HepG2 (cell line): ENCODE measurements around the gene DNLZ. TPM values are rescaled to one million over a fixed set of nuclear protein-coding genes. Genes with fewer than 3 reads are reported as not detected.

Experiments used
- ATAC-seq: fragments of 200-7000 bp; cut with Tn5 transposase; 3 replicates; pipeline ENCODE4 v1.9.1; 2020; ENCODE audit warnings: mild to moderate bottlenecking, moderate library complexity
- BruUV-seq: library from RNA; stranded (reverse); fragments of 400-500 nt; replicated peaks from 2 replicates; lab custom pipeline; 2021; lab: Mats Ljungman, UMichigan
- CTCF ChIA-PET: fragments of 300-600 bp; formaldehyde crosslinking; extraction: SDS; loops from one replicate; lab custom pipeline; 2021; ENCODE audit warnings: low total read pairs, inconsistent platforms, low intra/inter-chr PET ratio; lab: Yijun Ruan, JAX
- POLR2A ChIA-PET: fragments of 350-600 bp; sonication (Branson Sonifier 250); formaldehyde crosslinking; loops from one replicate; lab custom pipeline; 2020; ENCODE audit warnings: antibody characterized with exemption, inconsistent platforms; lab: Yijun Ruan, JAX
- DNase-seq: peaks from one replicate; pipeline ENCODE4 v3.0.0-alpha.2; 2015; ENCODE audit warnings: low spot score
- FAIRE-seq: peaks from 3 replicates; lab custom pipeline; 2011; peaks lifted over from hg19 to GRCh38; lab: Jason Lieb, UNC
- H2AFZ ChIP-seq: one replicate; pipeline ENCODE4 v1.6.1; 2011; ENCODE audit warnings: low read length, inconsistent platforms
- H3K27ac ChIP-seq: fragments of 300-600 bp; 3 replicates; pipeline ENCODE4 v1.8.0; 2011; ENCODE audit warnings: mixed run types, mild to moderate bottlenecking, mixed read lengths, low read length, inconsistent platforms; ENCODE audit not compliant: insufficient read depth; ENCODE audit errors: extremely low read length
- H3K27me3 ChIP-seq, 2 experiments: fragments of 200-600 bp in 1 of 2; 2 replicates in 1 of 2; 3 replicates in 1 of 2; pipeline versions ENCODE4 v1.6.0 to v1.8.0; 2011; ENCODE audit warnings: low read length in 2 of 2, mild to moderate bottlenecking in 2 of 2, moderate library complexity in 2 of 2, inconsistent platforms in 1 of 2; ENCODE audit not compliant: insufficient read depth in 2 of 2, control insufficient read depth in 1 of 2
- H3K36me3 ChIP-seq, 2 experiments: fragments of 200-600 bp in 1 of 2; replicated peaks in 1 of 2; 2 replicates in 1 of 2; 3 replicates in 1 of 2; pipeline versions ENCODE4 v1.5.1 to v1.8.0; 2011; ENCODE audit warnings: low read length in 2 of 2, inconsistent platforms in 1 of 2; ENCODE audit not compliant: insufficient read depth in 2 of 2, control insufficient read depth in 1 of 2
- H3K4me1 ChIP-seq: 2 replicates; pipeline ENCODE4 v1.5.1; 2012; ENCODE audit warnings: low read length, inconsistent platforms; ENCODE audit not compliant: insufficient read depth
- H3K4me2 ChIP-seq: 2 replicates; pipeline ENCODE4 v1.6.0; 2011; ENCODE audit warnings: low read depth, low read length, inconsistent platforms
- H3K4me3 ChIP-seq, 3 experiments: fragments of 200-600 bp in 1 of 3; sonication (generic), shearing (Covaris generic) in 1 of 3; replicated peaks in 1 of 3; 2 replicates each; pipeline ENCODE4 v1.5.1; 2011 to 2016; ENCODE audit warnings: low read length in 3 of 3, inconsistent platforms in 2 of 3, low read depth in 2 of 3, mild to moderate bottlenecking in 2 of 3, control low read depth in 1 of 3, mixed read lengths in 1 of 3; ENCODE audit not compliant: insufficient read depth in 1 of 3
- H3K79me2 ChIP-seq: one replicate; pipeline ENCODE4 v1.6.1; 2011; ENCODE audit warnings: low read length, inconsistent platforms; ENCODE audit not compliant: insufficient read depth
- H3K9ac ChIP-seq: 2 replicates; pipeline ENCODE4 v1.6.0; 2011; ENCODE audit warnings: mild to moderate bottlenecking, low read depth, low read length, inconsistent platforms; ENCODE audit not compliant: insufficient read depth
- H3K9me3 ChIP-seq: 2 replicates; pipeline ENCODE4 v1.5.1; 2012; ENCODE audit warnings: mild to moderate bottlenecking, low read length
- H4K20me1 ChIP-seq: 2 replicates; pipeline ENCODE4 v1.6.0; 2011; ENCODE audit warnings: inconsistent platforms, mild to moderate bottlenecking, low read length, moderate library complexity; ENCODE audit not compliant: insufficient read depth
- ARID3A ChIP-seq: IDR thresholded peaks from 2 replicates; pipeline ENCODE4 v1.6.1; 2012; ENCODE audit warnings: low read depth, low read length, improper control_type of control experiment
- DPF2 ChIP-seq: sonication (generic); formaldehyde crosslinking; IDR thresholded peaks from 2 replicates; pipeline ENCODE4 v1.4.0; 2020; ENCODE audit warnings: mild to moderate bottlenecking, low read depth, missing genetic modification reagents, borderline replicate concordance
- EZH2 ChIP-seq: conservative IDR thresholded peaks from 2 replicates; pipeline ENCODE4 v1.6.1; 2012; ENCODE audit warnings: mild to moderate bottlenecking, low read depth, low read length, moderate library complexity
- HOXA5 ChIP-seq: sonication (generic); formaldehyde crosslinking; IDR thresholded peaks from 2 replicates; pipeline ENCODE4 v1.4.0; 2020; ENCODE audit warnings: missing genetic modification reagents
- ZNF33B ChIP-seq: sonication (generic); formaldehyde crosslinking; IDR thresholded peaks from 2 replicates; pipeline ENCODE4 v1.5.1; 2020; ENCODE audit warnings: mild to moderate bottlenecking, missing genetic modification reagents
- ZXDC ChIP-seq: sonication (generic); formaldehyde crosslinking; IDR thresholded peaks from 2 replicates; pipeline ENCODE4 v1.5.0; 2020; ENCODE audit warnings: mild to moderate bottlenecking, missing genetic modification reagents
- WGBS: methylation state at CpG from one replicate; pipeline ENCODE4 v1.1.6; 2017; ENCODE audit warnings: low lambda C conversion rate; 5-methylcytosine and 5-hydroxymethylcytosine counted together
- in situ Hi-C: cut with HindIII; loops from 2 replicates; pipeline ENCODE4 v1.10.0; 2017; ENCODE audit warnings: low pct_unique_long_range_greater_than_20kb; ENCODE audit not compliant: extremely low pct_ligation_motif_present
- intact Hi-C: fragments of 100-400 bp; cut with micrococcal nuclease; formaldehyde crosslinking; loops from one replicate; pipeline ENCODE4 v1.10.0; 2022; ENCODE audit not compliant: unreplicated experiment
- polyA plus RNA-seq, 8 experiments: library from polyadenylated mRNA; depleted of rRNA in 3 of 8; stranded (reverse) in 7 of 8; unstranded in 1 of 8; fragments of >200 nt; fragmentation: Illumina TruSeq in 4 of 8; extraction: Trizol in 4 of 8; gene quantifications; 2 replicates each; pipeline versions ENCODE4 v1.2.1 to v1.2.3, GENCODE V29; 2011 to 2016; ENCODE audit warnings: low read depth in 4 of 8, missing spikeins in 1 of 8, mixed read lengths in 1 of 8; ENCODE audit not compliant: insufficient read depth in 1 of 8
- total RNA-seq, 5 experiments: library from RNA; depleted of rRNA; stranded (reverse); fragments of >200 nt; fragmentation: Illumina TruSeq; extraction: Trizol; gene quantifications; 2 replicates each; pipeline ENCODE4 v1.2.3, GENCODE V29; 2016; ENCODE audit warnings: low read depth in 1 of 5

DNLZ gene
- total and polyA plus RNA-seq, 2 of the 13 experiments (the other 11 are each of a cell fraction or from before 2014, with no cell fraction given) = 3.4 to 8.0 TPM

- Histone ChIP-seq H3K79me2 (no peaks in the 10 kb centered on the region), H2AFZ (no peak overlapping the region), H3K4me2 (peak overlapping the region; percentile 98), H3K27me3 (no peaks in the 10 kb centered on the region; a peak in 1 of 5 replicates), H3K9me3 (no peaks in the 10 kb centered on the region), H3K27ac (no peak overlapping the region), H3K9ac (no peak overlapping the region), H3K4me3 (no peak overlapping the region), H3K4me1 (peaks cover 22% of the 10 kb centered on the region), H4K20me1 (no peaks in the 10 kb centered on the region), H3K36me3 (peaks cover 0 to 3% of the 10 kb centered on the region in 2 experiments; a peak in 1 of 5 replicates)
- WGBS = no CpG with 5 or more reads among the region's 14 CpGs
- ChIA-PET CTCF (no interaction called here), POLR2A (interaction anchor here (1.5 to 4.0 kb wide), 3 partner anchors 11 to 35 kb away, joined by 3 to 38 read pairs (median 17); partner anchors contain the start of gene DNLZ)
- intact Hi-C loops (loop anchor here (5.0 kb wide), 1 partner anchor 37 kb away; no protein-coding TSS in a partner anchor), in situ Hi-C loops (no loop called here)
- BruUV-seq = no TSS peak
- DNase-seq (no peak), FAIRE-seq (no peak), ATAC-seq (no peak)
- no peak for TF ChIP-seq ZXDC (CRISPR knock-in tag)
- TF ChIP-seq ZNF33B (CRISPR knock-in tag) = no peak
- no peak for TF ChIP-seq DPF2 (CRISPR knock-in tag)
- no peak for TF ChIP-seq ARID3A
- no peak for TF ChIP-seq EZH2
- TF ChIP-seq HOXA5 (CRISPR knock-in tag) = no peak
These were observed 10.6 kb upstream of the DNLZ start for GRCh38 chr9:136374183-136374575.
